ENCODE measurements around the gene WDR4. TPM values are rescaled to one million over a fixed set of nuclear protein-coding genes. Genes with fewer than 3 reads are reported as not detected.

Gene WDR4
- total RNA-seq, 1 experiment from 2014 or later = 21.8 TPM

DNA sequence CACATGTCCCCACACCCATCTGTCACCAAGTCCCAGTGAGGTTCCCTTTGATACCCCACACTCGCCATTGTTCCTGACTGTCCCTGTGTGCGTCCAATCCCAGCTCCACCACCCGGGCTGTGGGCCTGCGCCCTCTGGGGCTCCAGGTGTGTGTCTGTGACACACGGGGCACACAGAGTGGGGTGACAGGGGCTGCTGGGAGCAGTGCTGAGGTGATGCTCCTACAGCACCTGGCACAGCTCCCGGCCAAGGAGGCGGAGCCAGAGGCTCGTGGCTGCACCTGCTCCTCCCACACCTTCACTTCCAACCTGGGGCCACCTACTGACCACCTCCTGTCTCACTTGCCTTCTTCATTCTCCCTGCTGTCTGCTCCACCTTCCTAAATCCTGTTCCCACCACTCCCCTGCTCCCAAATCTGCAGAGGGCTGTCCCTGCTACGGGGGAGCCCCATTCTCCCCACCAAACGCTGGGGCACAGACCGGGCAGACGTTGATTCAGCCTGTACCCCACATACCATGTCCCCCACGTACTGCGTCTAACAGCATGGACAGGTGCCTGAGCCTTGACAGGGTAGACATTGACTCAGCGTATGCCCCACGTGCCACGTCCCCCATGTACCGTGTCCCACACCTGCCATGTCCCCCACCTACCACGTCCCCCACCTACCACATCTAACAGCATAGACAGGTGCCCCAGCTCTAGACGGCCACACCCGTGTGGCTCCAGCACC lies 16.4 kb downstream of the WDR4 start:
- Histone ChIP-seq H3K27me3 (no peaks in the 10 kb centered on the region), H3K4me3 (no peak overlapping the region), H3K4me1 (peaks cover 7% of the 10 kb centered on the region; the same call in 1 of the 2 replicates), H3K27ac (no peak overlapping the region), H3K9me3 (replicated peaks) (no peaks in the 10 kb centered on the region), H3K36me3 (peaks cover 68% of the 10 kb centered on the region)
- DNase-seq = no peak

- no peaks in the 10 kb centered on the region for H3K9me3 ChIP-seq (replicated peaks)
- H3K4me3 ChIP-seq = no peak overlapping the region
- H3K36me3 ChIP-seq = peaks cover 72% of the 10 kb centered on the region
- no peak for DNase-seq
- H3K4me1 ChIP-seq = peaks cover 7% of the 10 kb centered on the region; the same call in 1 of the 2 replicates
- H3K27me3 ChIP-seq = no peaks in the 10 kb centered on the region
- no peak overlapping the region for H3K27ac ChIP-seq
These were observed 17.4 kb downstream of the WDR4 start for GRCh38 chr21:42861848-42862400.

DNA sequence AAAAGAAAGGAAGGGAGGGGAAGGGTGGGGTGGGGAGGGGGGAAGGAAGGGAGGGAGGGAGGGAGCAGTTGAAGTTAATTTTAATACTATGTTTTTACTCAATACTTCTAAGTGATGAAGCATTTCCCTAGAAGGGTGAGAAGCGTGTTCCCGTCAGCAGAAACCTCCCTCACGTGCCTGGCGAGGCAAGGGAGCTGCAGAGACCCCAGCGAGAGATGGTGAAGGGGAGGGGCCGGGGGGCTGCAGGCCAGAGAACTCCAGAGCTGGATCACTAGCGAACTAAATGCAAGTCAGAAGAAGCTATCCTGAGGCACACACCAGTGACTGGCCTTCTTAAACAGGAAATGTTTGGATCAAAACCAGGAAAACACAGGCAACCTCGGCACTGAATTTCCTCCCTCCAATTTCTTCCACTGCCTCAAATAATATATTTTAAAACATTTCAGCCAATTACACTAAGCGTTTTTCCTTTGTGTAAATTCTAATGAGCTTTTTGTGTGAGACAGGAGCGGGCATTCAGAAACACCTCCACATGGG lies 18.0 kb downstream of the WDR4 start:
- no peak for DNase-seq
- Histone ChIP-seq H3K27ac (no peak overlapping the region), H3K4me1 (peaks cover 7% of the 10 kb centered on the region; the same call in 1 of the 2 replicates), H3K9me3 (replicated peaks) (no peaks in the 10 kb centered on the region), H3K4me3 (no peak overlapping the region), H3K36me3 (peaks cover 73% of the 10 kb centered on the region), H3K27me3 (no peaks in the 10 kb centered on the region)

DNA sequence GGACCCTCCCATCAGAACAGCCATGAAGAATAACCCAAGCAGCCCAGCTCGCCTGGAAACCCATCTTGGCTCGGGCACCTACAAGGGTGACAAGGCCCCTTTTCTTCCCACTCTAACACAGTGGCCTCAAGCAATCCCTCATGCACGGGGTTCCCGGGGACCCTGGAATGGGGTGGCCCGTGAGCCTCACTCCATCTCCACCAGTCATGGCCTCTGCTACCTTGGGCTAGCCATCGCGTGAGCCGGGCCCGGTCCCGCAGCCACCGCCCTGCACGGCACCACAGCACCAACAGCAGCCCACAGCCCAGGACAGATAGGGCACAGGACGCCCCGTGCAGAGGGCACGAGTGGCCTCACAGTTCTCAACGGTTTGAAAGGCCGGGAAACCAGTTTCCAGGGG lies 19.0 kb downstream of the WDR4 start:
- Histone ChIP-seq H3K36me3 (peaks cover 75% of the 10 kb centered on the region), H3K9me3 (replicated peaks) (no peaks in the 10 kb centered on the region), H3K27me3 (no peaks in the 10 kb centered on the region), H3K27ac (no peak overlapping the region), H3K4me3 (no peak overlapping the region), H3K4me1 (peaks cover 7% of the 10 kb centered on the region; the same call in 1 of the 2 replicates)
- DNase-seq = no peak

- H3K4me3 ChIP-seq = no peak overlapping the region
These were observed 19.5 kb downstream of the WDR4 start for GRCh38 chr21:42859891-42860230.

DNA sequence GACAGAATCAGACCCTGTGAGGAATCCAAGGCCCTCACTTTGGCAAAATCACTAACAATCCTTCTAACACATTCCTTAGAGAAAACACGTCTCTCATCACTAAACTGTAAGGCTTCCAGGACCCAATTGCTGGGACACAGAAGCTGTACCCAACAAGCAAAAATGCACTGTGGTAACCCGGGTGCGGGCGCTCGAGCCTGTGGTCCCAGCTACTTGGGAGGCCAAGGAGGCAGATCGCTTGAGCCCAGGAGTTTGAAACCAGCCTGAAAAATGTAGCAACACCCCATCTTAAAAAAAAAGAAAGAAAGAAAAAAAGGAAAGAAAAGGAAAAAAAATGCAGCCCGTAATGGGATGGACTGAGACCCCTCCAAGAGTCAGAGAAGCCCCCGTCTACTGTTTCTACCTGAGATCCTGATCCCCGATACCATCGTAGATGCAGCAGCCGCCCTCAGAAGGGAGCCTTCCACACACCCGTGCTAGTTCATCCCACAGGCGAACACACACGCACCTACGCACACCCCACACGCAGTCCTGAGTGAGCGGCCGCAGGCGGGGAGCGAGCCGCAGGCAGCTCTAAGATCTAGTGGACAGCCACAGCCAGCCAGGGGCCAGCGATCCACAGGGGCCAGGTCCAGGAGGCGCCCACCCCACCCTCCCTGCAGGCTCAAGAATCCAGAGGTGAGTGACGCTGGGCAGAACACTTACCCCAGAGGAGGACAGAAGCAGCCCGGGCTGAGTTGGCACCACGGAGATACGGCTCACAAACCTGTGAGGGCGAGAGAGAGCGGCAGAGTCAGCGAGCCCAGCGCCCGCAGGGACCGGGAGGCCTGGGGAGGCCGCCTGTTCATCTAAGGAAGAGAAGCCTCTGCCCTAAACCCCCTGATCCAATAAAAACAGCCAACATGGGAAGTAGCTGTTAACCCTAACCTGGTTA lies 20.1 kb downstream of the WDR4 start:
- H3K36me3 ChIP-seq = peaks cover 78% of the 10 kb centered on the region

More at GRCh38 chr21:42859891-42860230, 19.5 kb downstream of the WDR4 start:
- H3K9me3 ChIP-seq (replicated peaks) = no peaks in the 10 kb centered on the region
- peaks cover 74% of the 10 kb centered on the region for H3K36me3 ChIP-seq
- H3K27ac ChIP-seq = no peak overlapping the region
- peaks cover 7% of the 10 kb centered on the region; the same call in 1 of the 2 replicates for H3K4me1 ChIP-seq
- no peak for DNase-seq
- no peaks in the 10 kb centered on the region for H3K27me3 ChIP-seq

DNA sequence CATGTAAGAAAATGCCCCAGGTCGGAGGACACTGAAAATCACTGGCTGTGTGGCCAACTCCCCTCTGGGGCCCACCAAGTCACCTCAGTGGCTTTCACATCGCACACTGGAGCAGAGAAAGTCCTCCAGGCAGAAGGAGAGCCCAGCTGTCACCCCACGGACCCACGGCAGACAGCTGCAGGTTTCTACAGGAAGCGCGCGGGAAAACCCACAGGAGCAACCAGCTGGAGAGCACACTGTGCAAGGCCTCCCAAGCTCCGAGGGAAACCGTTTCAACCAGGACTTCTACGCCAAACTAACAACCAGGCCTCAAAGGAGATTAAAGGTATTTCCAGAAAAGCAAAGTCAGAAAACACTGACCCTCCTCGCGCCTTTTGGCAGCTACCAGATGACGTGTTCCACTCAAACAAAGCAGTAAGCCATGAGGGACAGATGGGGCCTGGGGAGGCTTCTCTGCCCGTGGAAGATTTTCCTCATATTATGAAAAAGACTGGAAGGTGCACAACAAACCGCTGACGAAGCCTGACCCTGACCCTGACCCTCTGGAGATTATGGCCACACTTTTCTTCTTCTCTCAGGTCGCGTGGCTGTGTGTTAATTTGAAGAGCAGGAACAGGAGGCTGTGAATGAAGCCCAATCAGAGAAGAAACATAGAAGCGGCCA lies 21.0 kb downstream of the WDR4 start:
- Histone ChIP-seq H3K4me3 (no peak overlapping the region), H3K27ac (peak overlapping the region; percentile 30), H3K36me3 (peaks cover 84% of the 10 kb centered on the region), H3K4me1 (peaks cover 7% of the 10 kb centered on the region; the same call in 1 of the 2 replicates), H3K27me3 (no peaks in the 10 kb centered on the region), H3K9me3 (replicated peaks) (no peaks in the 10 kb centered on the region)
- peak; percentile 71 to 78 for DNase-seq

More for the DNA sequence above, 20.1 kb downstream of the WDR4 start:
- Histone ChIP-seq H3K9me3 (replicated peaks) (no peaks in the 10 kb centered on the region), H3K27ac (peak overlapping the region; percentile 30; the same call in 1 of the 2 replicates), H3K27me3 (no peaks in the 10 kb centered on the region), H3K4me3 (no peak overlapping the region), H3K4me1 (peaks cover 7% of the 10 kb centered on the region; the same call in 1 of the 2 replicates)
- no peak for DNase-seq

GRCh38 chr21:42857216-42857615 lies 22.1 kb downstream of the WDR4 start:
- H3K27ac ChIP-seq = no peak overlapping the region
- no peak for DNase-seq
- H3K4me3 ChIP-seq = no peak overlapping the region
- H3K4me1 ChIP-seq = peaks cover 7% of the 10 kb centered on the region; the same call in 1 of the 2 replicates
- H3K36me3 ChIP-seq = peaks cover 85% of the 10 kb centered on the region
- no peaks in the 10 kb centered on the region for H3K27me3 ChIP-seq
- no peaks in the 10 kb centered on the region for H3K9me3 ChIP-seq (replicated peaks)

DNA sequence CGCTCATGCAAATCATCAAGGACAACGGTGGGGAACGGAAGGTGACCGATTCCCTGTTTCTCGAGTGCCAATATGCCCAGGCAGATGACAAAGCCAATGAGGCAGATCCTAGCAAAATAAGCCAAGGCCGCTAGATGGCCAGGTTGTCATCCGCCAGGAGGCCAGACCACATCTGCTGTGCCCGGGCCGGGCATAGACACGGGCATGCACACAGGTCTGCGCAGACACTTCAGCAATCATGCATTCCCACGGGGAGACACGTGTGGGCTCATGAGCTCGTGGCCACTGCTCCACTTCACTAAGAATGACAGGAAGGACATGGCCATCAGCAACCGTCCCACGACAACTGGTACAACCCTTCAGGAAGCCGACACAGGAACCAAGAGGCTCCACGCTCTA lies 23.4 kb downstream of the WDR4 start:
- Histone ChIP-seq H3K4me1 (peaks cover 7% of the 10 kb centered on the region; the same call in 1 of the 2 replicates), H3K4me3 (no peak overlapping the region), H3K27ac (no peak overlapping the region), H3K27me3 (no peaks in the 10 kb centered on the region), H3K9me3 (replicated peaks) (no peaks in the 10 kb centered on the region), H3K36me3 (peaks cover 87% of the 10 kb centered on the region)
- DNase-seq = no peak

- peaks cover 89% of the 10 kb centered on the region for H3K36me3 ChIP-seq
- no peak overlapping the region for H3K27ac ChIP-seq
- no peaks in the 10 kb centered on the region for H3K27me3 ChIP-seq
These were observed 24.0 kb downstream of the WDR4 start for GRCh38 chr21:42855171-42855936.

DNA sequence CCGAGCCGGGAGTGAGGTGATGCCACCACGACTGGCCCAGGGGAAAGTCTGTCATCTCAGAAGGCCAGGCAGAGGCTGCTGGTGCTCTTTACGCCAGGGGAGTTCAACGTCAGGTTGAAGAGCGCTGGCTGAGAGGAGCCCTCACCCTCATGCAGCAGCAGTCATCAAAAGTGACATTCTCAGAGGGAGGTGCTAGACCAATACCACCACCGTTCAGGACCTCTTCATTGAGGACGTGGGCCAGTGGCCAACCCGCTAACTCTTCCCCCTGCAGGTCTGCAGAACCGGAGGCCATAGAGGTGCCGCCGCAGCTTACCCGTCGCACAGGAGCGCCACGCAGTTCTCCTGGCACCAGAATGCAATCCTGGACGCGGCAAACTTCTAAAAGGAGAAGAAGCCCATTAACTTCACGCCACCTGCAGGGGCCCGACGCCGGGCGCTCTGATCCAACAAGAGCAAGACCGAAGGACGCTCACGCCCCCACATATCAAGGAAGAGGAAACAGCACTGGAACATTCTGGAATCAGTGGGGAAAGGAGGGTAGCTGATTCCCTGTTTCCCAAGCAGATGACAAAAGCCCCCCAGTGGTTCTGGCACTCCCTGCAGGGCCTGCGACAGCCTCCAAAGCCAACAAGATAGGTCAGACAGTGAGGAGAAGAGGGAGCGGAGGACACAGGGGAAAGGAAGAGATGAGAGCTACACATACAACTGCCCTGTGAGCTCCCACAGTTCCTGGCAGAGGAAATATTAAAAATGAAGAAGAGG lies 24.9 kb downstream of the WDR4 start:
- Histone ChIP-seq H3K4me1 (peaks cover 7% of the 10 kb centered on the region; the same call in 1 of the 2 replicates), H3K27ac (no peak overlapping the region), H3K9me3 (replicated peaks) (no peaks in the 10 kb centered on the region), H3K27me3 (no peaks in the 10 kb centered on the region), H3K36me3 (peaks cover 87% of the 10 kb centered on the region), H3K4me3 (no peak overlapping the region)
- DNase-seq = no peak

More at GRCh38 chr21:42855171-42855936, 24.0 kb downstream of the WDR4 start:
- Histone ChIP-seq H3K4me3 (no peak overlapping the region), H3K9me3 (replicated peaks) (no peaks in the 10 kb centered on the region), H3K4me1 (peaks cover 7% of the 10 kb centered on the region; the same call in 1 of the 2 replicates)
- no peak for DNase-seq

DNA sequence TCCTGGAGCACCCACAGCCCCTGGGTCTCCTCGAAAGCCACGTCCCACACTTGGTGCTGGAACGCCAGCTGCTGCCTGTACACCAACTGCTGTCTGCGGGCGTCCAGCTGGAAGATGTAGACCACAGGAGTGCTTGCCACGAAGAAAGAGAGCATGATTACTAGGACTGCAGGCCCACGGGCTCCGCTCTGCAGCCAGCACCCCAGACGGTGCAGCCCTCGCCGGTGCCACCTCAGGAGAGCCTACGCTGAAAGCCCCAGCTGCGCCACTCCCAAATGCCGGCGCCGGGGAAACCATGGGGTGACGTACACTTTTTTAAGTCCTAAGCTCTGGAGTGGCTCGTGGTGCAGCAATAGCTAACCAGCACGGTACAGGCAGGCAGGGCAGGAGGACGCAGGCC lies 25.7 kb downstream of the WDR4 start:
- H3K27me3 ChIP-seq = no peaks in the 10 kb centered on the region
- no peak overlapping the region for H3K4me3 ChIP-seq
- no peak overlapping the region for H3K27ac ChIP-seq
- H3K4me1 ChIP-seq = peaks cover 4% of the 10 kb centered on the region; the same call in 1 of the 2 replicates
- H3K9me3 ChIP-seq (replicated peaks) = no peaks in the 10 kb centered on the region
- H3K36me3 ChIP-seq = peaks cover 83% of the 10 kb centered on the region
- DNase-seq = no peak
